VCaP (cell line): ENCODE data around the gene CD300LG.

ENCODE experiments used
- H3K27ac ChIP-seq: fragments of 450-650 bp; 2 replicates; pipeline ENCODE4 v1.5.1; 2017
- TF ChIP-seq, protein P1 (sequence below): fragments of 450-650 bp; conservative IDR thresholded peaks from 2 replicates; pipeline ENCODE4 v1.5.1; 2017; ENCODE audit warnings: mild to moderate bottlenecking, moderate library complexity

The CD300LG gene

DNA sequence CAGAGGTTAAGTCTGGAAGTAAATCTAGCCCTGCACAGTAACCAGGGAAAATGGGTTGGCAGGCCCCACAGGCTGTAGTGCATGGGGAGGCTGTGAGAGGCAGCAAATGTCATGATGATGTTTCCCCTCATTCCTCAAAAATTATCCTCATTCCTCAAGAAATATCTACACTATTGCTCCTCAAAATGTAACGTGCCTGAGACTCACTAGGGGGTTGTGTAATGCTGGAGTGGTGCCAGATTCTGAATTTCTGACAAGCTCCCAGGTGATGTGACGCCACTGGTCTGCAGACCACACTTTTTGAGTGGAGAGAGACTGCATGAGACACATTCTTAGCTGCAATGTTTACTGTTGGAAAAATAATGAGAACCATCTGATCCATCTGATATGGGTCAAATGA is 12.9 kb upstream of the CD300LG start:
- H3K27ac ChIP-seq = peak overlapping the region; percentile 82; the same call in 1 of the 2 replicates
- TF ChIP-seq, protein P1, sequence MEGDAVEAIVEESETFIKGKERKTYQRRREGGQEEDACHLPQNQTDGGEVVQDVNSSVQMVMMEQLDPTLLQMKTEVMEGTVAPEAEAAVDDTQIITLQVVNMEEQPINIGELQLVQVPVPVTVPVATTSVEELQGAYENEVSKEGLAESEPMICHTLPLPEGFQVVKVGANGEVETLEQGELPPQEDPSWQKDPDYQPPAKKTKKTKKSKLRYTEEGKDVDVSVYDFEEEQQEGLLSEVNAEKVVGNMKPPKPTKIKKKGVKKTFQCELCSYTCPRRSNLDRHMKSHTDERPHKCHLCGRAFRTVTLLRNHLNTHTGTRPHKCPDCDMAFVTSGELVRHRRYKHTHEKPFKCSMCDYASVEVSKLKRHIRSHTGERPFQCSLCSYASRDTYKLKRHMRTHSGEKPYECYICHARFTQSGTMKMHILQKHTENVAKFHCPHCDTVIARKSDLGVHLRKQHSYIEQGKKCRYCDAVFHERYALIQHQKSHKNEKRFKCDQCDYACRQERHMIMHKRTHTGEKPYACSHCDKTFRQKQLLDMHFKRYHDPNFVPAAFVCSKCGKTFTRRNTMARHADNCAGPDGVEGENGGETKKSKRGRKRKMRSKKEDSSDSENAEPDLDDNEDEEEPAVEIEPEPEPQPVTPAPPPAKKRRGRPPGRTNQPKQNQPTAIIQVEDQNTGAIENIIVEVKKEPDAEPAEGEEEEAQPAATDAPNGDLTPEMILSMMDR = no peak

DNA sequence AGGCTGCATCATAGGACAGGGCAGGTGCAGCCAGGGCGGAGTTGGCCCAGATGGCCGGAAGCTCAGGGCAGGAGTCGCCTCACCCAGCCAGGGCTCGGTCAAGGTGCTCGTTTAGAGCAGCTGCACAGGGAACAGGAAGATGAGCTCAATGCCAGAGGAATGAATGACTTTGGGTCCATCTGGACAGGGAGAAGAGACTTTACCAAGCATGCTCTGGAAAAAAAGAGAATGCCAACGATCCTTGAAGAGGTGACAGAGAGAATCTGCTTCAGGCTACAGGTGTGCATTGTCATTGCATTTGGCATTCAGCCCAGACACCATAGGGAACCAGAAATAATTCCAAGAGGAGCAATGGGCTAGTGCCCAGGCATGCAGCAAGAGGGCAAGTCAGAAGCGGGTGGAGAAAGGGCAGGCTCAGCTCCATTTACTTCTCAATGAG is 7.3 kb upstream of the CD300LG start:
- peak overlapping the region; percentile 81 for H3K27ac ChIP-seq
- TF ChIP-seq, protein P1 = no peak

DNA sequence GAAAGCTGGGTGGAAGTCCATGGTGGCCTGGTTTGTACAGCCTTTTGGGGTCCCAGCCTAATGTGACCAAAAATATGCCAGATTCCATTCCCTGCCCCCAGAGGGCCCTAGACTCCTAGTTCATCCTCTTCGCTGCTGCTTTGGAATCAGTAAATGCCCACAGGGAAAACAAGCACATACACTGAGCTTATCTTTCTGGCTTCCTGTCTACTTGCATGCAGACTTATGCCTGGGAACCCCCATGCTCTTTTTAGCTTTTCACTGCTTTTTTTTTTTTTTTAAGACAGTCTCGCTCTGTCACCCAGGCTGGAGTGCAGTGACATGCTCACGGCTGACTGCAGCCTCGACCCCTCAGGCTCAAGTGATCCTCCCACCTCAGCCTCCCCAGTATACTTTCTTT is 6.2 kb upstream of the CD300LG start:
- peak overlapping the region; percentile 81 for H3K27ac ChIP-seq
- TF ChIP-seq, protein P1 = peak; percentile 36; the same call in 1 of the 2 replicates

DNA sequence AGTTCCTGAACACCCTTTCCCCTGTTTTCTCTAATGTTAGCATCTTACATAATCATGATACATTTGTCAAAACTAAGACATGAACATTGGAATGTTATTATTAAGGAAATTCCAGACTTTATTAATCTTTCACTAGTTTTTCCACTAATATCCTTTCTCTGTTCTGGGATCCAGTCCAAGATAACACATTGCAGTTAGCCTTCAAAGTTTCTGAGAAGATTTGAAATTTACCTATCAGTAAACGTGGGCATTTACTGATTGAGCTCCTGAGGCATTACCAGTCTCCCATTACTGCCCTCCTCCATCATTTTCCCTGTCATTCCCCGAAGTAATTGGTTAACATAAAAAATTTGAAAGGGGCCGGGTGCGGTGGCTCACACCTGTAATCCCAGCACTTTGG is 5.7 kb upstream of the CD300LG start:
- H3K27ac ChIP-seq = no peak overlapping the region

DNA sequence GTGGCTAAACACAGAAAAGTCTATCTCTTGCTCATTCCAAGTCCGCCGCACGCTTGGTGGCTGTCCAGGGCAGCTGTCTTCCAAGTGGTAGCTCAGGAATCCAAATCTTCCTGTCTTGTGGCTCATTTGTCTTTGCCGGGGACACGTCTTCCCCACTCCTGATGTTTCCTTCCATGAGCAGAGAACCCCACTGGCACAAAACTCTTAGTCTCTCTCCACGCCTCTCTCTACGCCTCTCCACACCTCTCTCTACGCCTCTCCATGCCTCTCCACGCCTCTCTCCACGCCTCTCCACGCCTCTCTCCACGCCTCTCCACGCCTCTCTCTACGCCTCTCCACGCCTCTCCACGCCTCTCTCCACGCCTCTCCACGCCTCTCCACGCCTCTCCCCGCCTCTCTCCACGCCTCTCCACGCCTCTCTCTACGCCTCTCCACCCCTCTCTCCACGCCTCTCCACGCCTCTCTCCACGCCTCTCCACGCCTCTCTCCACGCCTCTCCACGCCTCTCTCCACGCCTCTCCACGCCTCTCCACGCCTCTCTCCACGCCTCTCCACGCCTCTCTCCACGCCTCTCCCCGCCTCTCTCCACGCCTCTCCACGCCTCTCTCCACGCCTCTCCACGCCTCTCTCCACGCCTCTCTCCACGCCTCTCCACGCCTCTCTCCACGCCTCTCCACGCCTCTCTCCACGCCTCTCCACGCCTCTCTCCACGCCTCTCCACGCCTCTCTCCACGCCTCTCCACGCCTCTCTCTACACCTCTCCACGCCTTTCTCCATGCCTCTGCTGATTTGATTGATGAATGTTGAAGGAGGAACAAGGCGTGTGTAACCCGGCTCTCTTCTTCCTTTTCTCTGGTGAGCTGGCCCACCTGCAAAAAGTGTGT is 4.6 kb upstream of the CD300LG start:
- H3K27ac ChIP-seq = peak overlapping the region; percentile 25; the same call in 1 of the 2 replicates

More for the DNA sequence above, 5.7 kb upstream of the CD300LG start:
- TF ChIP-seq, protein P1 = no peak

DNA sequence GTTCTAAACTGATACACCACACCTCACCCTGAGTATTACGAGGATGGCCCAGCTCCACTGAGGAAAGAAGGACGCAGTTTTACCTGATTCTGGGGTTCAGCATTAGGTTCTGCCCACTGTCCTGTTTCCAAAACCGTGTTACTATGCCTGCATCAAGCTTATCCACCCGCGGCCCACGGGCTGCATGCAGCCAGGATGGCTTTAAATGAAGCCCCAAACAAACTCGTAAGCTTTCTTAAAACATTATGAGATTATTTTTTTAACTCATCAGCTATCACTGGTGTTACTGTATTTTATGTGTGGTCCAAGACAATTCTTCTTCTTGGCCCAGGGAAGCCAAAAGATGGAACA is 4.0 kb upstream of the CD300LG start:
- peak overlapping the region; percentile 25; the same call in 1 of the 2 replicates for H3K27ac ChIP-seq

DNA sequence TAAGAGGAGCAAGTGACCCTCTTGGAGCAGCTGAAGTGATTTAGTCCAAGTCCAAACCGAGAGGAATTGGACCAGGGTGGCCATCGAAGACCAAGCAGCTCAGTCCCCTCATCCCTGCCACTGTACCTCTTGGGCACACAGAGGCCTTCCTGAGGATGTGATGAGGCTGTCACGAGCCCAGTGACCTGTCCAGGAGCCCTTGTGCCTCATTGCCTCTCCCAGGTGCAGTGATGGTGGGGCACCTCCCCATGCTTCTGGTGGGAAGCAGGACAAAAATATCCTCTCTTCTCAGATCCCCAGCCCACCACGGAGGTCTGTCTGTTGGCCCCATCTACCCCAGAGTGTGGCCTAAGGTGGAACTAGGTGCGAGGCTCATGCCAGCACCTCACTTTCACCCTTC is 2.7 kb upstream of the CD300LG start:
- TF ChIP-seq, protein P1 = no peak
- H3K27ac ChIP-seq = no peak overlapping the region

More for the DNA sequence above, 4.0 kb upstream of the CD300LG start:
- TF ChIP-seq, protein P1 = no peak

DNA sequence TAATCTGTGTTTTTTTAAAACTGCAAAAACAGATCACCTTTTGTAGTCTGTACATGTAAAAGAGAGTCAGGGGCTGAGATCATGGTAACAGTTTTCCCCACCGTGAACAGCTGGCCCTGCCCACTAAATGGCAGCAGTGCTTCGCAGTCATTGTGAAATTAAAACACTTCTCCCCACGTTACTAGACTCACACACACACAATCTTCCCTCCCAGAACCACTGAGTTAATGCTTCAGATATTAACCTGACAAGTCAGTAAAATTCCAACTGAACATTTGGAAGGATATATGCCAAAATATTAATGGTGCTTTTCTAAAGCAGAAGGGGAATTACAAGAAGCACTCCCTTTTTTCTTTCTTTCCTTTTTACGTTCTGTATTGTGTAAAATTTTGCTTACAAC is 1.2 kb upstream of the CD300LG start:
- TF ChIP-seq, protein P1 = no peak
- H3K27ac ChIP-seq = no peak overlapping the region
